Amniotic stem cell (primary cell): Measurements from ENCODE around the gene CCDC91.
"Not testable (repeated sequence)": the region's sequence is repeated elsewhere in the genome, so short reads cannot be mapped to it uniquely, and the experiment has no call there.

Experiments
- DNase-seq: peaks from one replicate; lab custom pipeline; 2025; lab: John Stamatoyannopoulos, UW

The CCDC91 gene

DNA sequence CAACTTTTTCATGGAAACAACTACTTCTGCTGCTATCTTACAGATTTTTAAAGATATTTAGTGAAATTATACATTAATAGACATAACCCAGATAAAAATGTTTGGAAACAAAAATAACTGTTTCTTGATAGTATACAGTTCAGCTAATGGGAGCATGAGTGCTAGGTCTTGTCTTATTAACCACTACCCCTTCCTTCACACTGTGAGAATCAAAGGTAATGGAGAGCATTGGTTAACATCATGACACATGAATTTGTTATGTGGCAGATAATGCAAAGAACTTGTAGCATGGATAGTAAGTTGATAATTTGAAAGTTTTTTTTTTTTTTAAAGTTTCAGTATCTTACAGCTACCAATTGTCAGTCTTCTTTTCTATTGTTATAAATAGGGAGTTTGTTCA is 44.2 kb downstream of the CCDC91 start:
- no peak for DNase-seq

DNA sequence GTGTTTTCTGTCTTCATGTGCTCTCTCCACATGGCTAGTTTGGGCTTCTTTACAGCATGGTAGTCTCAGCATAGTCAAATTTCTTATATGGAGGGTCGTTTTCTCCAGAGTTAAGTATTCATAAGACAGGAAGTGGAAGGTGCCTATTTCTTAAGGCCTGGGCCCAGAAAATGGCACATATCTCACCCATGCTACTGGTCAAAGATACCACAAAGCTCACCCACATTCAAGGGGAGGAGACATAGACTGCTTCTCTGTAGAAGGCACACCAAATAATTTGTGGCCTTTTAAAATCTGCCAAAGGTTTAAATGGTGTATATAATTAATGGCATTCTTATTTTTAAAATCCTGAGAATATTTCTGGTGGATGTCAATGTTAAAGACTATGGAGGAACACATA is 44.8 kb downstream of the CCDC91 start:
- DNase-seq, result no peak

DNA sequence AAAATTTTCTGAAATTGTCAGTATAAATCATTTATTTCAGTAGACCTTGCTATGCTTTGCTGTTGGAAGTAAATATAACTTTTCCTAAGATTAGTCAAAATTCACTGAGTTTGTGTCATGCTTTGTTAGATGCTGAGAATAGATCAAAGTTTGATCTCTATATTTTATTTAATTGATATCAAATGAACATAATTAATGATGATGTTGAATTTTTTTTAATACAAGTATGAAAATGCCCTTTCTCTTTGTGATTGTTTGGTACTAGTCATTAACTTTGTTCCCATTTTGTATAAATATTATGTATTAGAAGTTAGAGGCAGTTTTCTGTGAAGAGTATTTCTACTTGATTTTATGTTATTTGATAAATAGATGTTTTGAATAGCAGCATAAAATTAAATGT is 45.7 kb downstream of the CCDC91 start:
- DNase-seq, result no peak

DNA sequence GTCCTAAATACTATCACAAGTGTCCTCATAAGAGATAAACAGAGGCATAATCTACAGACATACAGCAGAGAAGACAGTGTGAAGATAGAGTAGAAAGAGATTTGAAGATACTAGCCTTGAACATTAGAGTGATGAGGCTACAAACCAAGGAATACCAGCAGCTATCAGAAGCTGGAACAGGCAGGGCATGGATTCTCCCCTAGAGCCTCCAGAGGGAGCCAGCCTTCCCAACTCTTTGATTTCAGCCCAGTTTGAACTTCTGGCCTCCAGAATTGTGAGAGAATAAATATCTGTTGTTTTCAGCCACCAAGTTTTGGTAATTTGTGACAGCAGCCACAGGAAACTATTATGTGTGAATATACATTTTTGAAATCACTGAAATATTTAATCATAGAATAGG is 47.2 kb downstream of the CCDC91 start:
- DNase-seq, result no peak

DNA sequence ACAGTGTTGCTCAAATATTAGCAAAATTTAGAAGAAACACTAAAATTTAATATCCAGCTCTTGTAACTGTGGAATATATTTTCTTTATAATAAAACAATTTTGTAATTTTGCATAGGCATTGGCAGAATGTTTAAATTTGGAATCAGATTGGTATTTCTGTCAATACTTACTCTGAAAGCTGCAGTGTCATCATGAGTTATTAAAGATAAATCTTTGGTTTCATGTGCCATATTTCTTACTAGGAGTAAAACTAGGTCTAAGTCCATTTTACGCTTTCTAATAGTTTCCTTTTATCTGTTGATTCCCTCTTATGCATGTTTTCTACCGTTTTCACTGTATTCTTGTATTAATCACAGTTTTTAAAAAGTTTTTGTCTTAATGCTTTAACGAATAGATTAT is 49.7 kb downstream of the CCDC91 start:
- DNase-seq, result no peak

DNA sequence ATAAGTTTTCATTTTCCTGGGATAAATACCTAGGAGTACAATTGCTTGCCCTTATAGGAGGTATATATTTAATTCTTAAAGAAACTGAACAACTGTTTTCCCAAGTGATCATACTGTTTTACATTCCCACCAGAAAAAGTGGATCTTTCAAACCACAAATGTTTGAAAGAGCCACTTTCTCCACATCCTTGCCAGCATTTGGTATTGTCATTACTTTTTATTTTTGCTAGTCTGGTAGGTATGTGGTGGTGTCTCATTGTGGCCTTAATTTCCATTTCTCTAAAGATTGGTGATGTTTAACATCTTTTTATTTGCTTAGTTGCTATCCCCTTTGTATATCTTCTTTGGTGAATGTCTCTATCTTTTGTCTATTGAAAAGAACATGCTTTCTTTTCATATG is 50.6 kb downstream of the CCDC91 start:
- DNase-seq, result no peak

DNA sequence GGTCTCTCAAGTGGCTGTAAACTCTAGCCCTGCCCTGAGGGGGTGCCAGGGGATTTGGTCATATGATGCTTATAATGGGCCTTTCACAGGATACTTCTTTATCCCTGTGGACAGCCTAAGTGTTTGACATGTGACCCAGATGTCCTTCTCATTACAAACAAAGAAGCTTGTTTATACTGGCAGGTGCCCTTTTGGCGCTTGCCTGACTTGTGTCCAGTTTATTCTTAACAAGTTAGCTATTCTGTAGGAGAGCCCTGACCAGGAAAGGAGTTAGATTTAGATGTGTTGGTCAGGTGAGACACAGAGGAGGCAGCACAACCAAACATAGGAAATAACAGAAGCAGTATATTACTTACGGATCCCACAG is 51.9 kb downstream of the CCDC91 start:
- DNase-seq, result no peak

DNA sequence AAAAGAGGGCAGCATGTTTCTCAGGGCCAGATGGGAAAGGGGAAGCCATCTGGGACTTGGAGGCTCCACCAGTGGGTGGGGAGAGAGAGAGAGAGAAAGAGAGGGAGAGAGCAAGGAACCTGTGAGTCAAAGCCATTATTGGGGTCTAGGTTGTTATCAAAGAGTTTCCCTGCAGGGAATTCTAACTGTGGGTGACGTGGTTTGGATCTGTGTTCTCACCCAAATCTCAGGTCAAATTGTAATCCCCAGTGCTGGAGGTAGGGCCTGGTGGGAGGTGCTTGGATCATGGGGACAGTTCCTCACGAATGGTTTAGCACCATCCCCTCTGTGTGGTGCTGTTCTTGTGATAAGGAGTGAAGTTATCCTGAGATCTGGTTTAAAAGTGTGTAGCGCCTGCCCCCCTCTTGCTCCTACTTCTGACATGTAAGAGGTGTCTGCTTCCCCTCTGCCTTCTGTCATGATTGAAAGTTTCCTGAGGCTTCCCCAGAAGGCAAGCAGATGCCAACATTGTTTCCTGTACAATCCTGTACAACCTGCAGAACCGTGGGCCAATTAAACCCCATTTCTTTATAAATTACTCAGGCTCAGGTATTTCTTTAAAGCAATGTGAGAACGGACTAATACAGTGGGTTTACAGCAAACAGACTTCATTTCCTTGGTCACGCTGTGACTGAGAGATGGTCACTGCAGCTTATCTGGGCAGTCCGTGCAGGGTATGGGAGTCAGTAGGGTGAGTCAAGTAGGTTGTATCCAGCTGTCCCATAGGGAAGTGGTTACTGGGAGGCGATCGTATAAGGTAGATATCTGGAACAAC is 52.4 kb downstream of the CCDC91 start:
- no peak for DNase-seq

DNA sequence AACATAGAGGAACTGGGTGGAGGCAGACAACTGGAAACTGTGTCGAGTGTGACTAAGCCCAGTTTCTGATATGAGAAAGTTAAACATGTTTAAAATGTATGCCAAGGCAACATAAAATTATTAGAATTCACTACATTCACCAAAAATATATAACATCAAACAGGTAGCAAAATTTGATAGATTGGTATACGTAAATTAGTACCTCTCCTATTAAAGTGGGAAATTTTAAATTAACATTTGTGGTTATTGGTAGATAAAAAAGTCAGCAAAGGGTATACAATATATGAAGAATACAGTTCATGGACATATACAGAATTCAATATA is 53.0 kb downstream of the CCDC91 start:
- DNase-seq, result no peak

DNA sequence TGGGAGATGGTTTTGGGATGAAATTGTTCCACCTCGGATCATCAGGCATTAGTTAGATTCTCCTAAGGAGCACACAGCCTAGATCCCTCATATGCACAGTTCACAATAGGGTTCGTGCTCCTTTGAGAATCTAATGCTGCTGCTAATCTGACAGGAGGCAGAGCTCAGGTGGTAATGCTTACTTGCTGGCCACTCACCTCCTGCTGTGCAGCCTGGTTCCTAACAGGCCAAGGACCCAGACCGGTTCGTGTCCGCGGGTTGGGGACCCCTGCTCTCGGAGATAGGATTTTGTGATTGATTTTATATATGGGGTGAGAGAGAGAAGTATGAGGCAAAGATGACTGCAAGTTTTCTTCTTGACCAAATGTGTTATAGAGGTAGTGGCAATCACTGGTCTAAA is 57.5 kb downstream of the CCDC91 start:
- no peak for DNase-seq

DNA sequence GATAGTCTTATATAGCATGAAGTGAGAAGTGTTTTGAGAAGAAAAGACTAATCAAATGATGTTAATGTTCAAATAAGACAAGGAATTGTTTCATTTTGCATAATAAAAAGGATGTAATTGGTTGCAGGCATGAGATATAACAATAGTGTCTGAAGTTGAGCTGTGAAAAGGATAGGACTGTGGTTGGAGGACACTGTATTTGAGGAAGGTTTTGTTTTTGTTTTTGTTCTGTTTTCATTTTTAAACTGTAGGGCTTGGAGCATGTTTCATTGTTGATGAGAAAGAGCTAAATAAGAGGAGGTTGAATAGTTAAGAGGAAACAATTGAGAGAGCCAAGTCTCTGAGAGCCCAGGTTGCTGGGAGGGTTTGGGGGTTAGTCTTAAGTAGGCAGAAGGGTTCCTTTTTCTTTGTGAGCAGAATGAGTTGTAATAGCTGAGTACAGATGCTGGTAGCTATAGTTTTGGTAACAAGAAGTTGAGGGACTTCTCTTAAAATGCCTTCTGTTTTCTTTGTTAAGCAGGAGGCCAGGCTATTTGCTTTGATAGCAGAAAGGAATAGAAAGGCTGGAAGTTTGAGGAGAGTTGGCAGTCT is 58.4 kb downstream of the CCDC91 start:
- no peak for DNase-seq

DNA sequence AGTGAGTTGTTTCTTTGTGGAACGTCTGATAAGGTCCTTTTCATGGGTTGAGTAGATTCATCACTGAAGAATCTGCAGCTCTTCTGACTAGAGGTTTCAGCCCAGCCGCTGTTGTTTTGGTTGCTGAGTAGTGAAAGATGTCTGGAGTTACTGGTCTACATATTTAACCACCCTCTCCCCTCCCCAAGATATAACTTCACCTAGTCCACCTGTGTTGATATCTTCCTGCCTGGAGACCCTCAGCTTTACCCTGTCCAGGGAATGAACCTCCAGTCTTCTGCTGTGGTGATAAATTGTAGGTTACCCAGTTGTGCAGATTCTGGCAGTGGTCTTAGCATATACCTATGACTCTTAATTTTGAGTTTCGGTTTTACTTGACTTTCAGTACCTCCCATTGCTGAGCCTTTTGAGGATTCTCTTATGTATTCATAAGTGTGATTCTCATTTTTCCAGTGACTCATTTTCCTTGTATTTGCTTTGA is 62.9 kb downstream of the CCDC91 start:
- DNase-seq, result no peak

DNA sequence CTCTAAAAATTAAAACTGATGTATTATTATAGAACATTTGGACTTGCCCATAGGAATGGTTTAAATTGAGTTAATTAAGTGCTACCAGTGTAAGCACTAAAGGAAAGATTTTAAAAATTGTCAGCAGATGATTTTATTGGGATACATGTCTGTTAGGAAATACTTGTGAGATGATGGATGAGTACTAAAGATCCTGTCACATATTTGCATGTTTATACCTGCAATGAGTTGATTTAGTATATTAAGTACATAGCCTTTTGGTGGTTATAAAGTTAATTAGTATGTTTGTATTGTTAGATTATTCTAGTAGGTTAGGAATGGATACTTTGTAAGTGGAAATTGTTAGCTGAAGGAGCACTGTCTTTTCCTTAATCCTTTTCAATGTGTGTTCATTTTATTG is 67.2 kb downstream of the CCDC91 start:
- DNase-seq, result no peak

DNA sequence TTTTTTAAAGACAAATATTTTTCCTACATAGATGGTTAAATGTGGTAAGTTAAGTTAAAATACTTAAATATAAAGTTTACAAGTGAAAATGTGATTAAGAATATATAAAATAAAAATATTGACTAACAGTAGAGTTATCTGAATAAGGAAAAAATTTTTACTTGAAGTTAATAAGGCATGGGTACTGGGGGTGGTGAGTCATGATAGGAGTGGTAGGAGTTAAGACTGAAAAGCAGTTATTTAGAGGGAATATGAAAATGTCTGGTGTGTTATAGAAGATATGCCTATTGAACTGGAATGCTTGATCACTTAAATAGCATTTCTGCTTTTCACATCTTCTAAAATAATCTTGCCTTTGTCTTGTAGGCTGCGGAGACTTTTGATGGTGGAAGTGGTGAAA is 68.7 kb downstream of the CCDC91 start:
- no peak for DNase-seq

DNA sequence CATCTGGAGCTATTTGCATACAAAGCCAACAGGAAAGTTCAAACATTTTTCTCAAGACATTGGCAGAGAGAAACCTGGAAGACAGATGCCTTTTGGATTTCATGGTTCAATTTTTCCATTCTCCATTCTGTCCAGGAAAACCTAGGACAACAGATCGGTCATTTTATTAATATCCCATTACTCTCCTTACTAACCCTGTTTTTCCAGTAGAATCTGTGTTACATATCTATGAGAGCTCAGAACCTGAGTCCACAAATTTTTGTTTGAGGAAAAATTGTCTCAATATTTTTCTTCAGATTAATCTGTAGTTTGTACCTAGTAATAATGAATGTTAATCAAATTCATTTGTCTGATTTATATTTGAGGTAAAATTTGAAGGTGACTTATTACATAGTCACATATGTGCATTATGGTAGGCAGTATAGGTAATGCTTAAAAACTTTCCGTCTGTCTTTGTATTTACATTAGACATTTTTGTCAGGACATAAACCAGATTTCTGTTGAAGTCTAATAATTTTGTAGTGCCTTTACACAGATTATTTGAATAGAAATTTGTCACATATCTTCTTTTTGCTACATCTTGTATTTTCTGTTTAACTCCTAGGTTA is 75.3 kb downstream of the CCDC91 start:
- DNase-seq, result no peak

DNA sequence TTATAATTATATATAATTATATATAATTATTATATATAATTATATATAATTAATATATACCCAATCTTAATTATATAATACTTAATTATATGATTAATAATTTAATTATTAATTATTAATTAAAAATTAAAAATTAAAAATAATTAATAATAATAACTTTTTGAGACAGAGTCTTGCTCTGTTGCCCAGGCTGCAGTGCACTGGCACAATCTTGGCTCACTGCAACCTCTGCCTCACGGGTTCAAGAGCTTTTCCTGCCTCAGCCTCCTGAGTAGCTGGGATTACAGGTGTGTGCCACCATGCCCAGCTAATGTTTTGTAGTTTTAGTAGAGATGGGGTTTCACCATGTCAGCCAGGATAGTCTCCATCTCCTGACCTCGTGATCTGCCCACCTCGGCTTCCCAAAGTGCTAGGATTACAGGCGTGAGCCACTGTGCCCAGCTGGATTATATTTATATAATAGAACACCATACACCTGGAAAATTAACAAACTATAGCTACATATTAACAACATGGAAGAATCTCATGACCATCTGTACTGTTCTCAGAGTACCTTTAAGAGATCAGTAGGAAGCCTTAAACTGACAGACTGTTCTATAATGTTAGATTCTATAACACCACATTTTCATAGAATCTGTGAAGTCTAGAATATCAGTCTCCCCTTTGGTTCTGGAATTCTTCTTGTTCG is 77.8 kb downstream of the CCDC91 start:
- DNase-seq, result not testable (repeated sequence)

DNA sequence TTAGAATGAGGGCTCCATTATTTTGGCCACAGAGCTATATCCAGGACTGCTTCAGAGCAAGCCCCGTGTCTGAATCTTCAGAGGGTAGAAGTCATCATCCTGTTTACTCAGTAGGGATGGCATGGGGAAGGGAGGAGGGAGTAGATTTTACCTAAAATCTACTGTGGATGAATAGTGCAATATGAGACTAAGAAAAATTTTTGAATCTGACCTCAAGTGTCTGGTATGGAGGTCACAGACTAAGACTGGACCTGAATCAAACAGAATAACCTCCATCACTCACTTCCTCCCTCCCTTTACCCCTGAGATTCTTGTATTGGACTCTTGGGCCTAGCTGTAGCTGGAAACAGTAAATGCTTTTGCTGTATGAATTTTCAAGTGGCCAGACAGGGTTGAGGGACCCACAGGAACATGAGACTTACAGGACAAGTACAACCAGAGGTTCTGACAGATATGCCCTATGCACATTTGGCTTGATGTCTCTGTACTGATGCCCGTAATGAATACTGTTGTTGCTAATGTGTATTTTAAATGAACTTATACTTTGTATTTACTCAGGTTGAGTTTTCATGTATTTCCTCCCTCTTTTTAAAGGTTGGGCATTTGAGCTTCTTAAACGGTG is 78.5 kb downstream of the CCDC91 start:
- DNase-seq, result no peak

DNA sequence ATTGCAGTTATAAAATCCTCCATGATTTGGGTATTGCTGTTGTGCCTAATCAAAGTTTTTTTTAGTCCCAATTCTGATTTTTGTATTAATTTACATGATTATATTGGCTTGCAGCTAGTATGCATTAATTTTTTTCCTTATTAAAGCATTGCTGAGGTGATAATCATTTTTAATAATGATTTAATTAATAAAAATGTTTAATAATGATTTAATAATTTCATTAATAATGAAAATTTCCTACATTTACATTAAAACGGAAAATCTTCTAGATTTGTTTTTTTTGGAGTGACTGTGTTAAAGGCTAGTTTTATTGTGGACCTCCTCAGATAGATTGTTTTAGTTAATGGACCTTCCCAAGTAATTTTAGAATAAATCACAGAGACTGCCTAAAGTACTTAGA is 79.6 kb downstream of the CCDC91 start:
- DNase-seq, result no peak

DNA sequence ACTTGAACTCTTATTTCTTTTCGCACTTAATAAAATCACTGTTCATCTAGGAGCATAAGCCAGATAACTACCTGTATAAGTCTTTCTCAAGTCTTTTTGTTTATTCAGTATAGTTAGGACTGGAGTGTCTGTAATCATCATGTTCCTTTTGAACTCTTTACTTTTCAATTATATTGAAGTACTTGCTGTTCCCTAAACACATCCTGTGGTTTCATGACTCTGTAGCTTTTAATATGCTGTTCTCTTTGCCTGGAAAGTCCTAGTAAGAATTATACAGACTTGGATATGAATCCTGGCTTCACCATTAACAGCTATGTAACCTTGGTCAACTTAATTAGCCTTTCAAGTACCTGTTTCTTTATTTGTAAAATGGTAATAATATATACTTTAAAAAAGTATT is 88.2 kb downstream of the CCDC91 start:
- no peak for DNase-seq

DNA sequence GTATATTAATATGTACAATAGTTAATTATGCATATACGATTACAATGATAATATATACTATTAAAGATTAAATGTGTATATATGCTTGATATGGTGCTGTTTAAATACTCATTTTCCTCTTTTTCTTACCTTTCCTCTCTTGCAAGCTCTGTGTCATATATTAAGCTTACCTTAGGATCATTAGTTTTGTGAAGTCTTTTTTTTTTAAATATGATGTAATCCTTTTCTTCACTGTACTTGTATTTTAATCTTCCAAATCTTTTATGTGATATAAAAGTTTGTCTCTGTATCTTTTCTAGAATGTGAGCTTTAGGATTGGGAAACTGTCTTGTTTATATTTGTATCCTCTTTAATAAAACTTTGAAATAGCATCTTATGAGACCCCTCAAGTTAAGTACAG is 88.7 kb downstream of the CCDC91 start:
- no peak for DNase-seq

DNA sequence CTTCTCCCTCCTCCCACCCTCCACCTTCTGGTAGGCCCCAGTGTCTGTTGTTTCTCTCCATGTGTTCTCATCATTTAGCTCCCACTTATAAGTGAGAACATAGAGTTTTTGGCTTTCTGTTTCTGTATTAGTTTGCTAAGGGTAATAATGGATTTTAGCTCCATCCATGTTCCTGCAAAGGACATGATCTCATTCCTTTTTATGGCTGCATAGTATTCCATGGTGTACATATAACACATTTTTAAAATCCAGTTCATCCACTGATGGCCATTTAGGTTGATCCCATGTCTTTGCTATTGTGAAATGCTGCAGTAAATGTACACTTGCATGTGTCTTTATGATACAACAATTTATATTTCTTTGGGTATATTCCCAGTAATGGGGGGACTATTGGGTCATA is 96.1 kb downstream of the CCDC91 start:
- DNase-seq, result no peak

DNA sequence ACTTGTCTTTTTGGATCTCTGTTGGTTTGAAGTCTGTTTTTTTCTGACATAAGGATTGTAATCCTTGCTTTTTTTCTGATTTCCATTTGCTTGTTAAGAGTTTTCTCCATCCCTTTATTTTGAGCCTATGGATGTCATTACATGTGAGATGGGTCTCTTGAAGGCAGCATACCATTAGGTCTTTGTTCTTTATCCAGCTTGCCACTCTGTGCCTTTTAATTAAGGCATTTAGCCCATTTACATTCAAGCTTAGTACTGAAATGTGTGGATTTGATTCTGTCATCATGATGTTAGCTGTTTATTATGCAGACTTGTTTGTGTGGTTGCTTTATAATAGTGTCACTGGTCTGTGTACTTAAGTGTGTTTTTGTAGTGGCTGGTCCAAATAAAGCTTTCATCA is 100.0 kb downstream of the CCDC91 start:
- no peak for DNase-seq

DNA sequence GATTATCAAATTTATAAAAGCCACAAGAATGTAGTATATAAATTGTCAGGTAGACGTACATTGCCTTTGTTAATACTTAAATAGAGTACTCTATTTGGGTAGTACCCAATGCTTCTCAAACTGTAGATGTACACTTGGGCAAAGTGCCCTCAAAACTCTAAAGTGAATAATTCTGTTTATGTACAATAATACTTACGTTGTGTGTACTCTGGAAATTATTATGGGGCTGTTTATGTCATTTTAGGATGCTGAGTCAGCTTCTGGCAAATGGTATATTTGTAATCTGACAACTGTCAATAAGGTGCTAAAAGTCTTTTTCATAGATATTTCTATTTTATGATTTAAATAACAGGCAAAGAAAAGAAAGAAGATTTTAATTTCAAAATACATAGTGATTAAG is 102.4 kb downstream of the CCDC91 start:
- DNase-seq, result no peak
